Osteoblast (primary cell): ENCODE data around the gene GAL3ST2. TPM values are rescaled to one million over a fixed set of nuclear protein-coding genes. Genes with fewer than 3 reads are reported as not detected.

Source experiments
- DNase-seq: peaks from one replicate; pipeline ENCODE4 v3.0.0; 2011; ENCODE audit warnings: low spot score, mixed read lengths; ENCODE audit not compliant: insufficient read length; ENCODE audit errors: missing footprints
- H2AFZ ChIP-seq: 2 replicates; pipeline ENCODE4 v1.6.0; 2011; ENCODE audit warnings: mild to moderate bottlenecking, low read length
- H3K27ac ChIP-seq: 2 replicates; pipeline ENCODE4 v1.5.1; 2011; ENCODE audit warnings: mild to moderate bottlenecking, low read depth, low read length, moderate library complexity
- H3K27me3 ChIP-seq: 2 replicates; pipeline ENCODE4 v1.6.0; 2012; ENCODE audit warnings: mild to moderate bottlenecking, control low read depth, inconsistent platforms, low read length, moderate library complexity; ENCODE audit not compliant: insufficient read depth
- H3K36me3 ChIP-seq: 2 replicates; pipeline ENCODE4 v1.5.1; 2011; ENCODE audit warnings: mild to moderate bottlenecking, low read length, control low read depth, moderate library complexity; ENCODE audit not compliant: insufficient read depth
- H3K4me1 ChIP-seq: 2 replicates; pipeline ENCODE4 v1.5.1; 2011; ENCODE audit warnings: mild to moderate bottlenecking, low read length, control low read depth, moderate library complexity; ENCODE audit not compliant: insufficient read depth
- H3K4me2 ChIP-seq: 2 replicates; pipeline ENCODE4 v1.6.0; 2011; ENCODE audit warnings: mild to moderate bottlenecking, low read length; ENCODE audit not compliant: insufficient read depth
- H3K4me3 ChIP-seq: fragments of 200-600 bp; sonication (generic); 3 replicates; pipeline ENCODE4 v1.5.1; 2012; ENCODE audit warnings: mild to moderate bottlenecking, low read length, inconsistent platforms; ENCODE audit not compliant: insufficient read depth
- H3K79me2 ChIP-seq: 2 replicates; pipeline ENCODE4 v1.6.0; 2012; ENCODE audit warnings: mild to moderate bottlenecking, low read length, control low read depth, inconsistent platforms; ENCODE audit not compliant: insufficient read depth
- H3K9me3 ChIP-seq: 2 replicates; pipeline ENCODE4 v1.5.1; 2011; ENCODE audit warnings: low read depth, low read length, control low read depth
- H4K20me1 ChIP-seq: 2 replicates; pipeline ENCODE4 v1.6.0; 2012; ENCODE audit warnings: mild to moderate bottlenecking, low read length, control low read depth; ENCODE audit not compliant: insufficient read depth
- total RNA-seq: library from RNA; depleted of rRNA; stranded (reverse); fragments of >200 nt; gene quantifications from 2 replicates; pipeline ENCODE4 v1.2.3, GENCODE V29; 2012
- TF ChIP-seq, protein P1 (sequence below): IDR thresholded peaks from 2 replicates; pipeline ENCODE4 v1.5.1; 2011; ENCODE audit warnings: mild to moderate bottlenecking, low read depth, low read length, moderate library complexity; ENCODE audit errors: extremely low read depth

GAL3ST2 gene
- total RNA-seq, 1 donor: 0.36 TPM

DNA sequence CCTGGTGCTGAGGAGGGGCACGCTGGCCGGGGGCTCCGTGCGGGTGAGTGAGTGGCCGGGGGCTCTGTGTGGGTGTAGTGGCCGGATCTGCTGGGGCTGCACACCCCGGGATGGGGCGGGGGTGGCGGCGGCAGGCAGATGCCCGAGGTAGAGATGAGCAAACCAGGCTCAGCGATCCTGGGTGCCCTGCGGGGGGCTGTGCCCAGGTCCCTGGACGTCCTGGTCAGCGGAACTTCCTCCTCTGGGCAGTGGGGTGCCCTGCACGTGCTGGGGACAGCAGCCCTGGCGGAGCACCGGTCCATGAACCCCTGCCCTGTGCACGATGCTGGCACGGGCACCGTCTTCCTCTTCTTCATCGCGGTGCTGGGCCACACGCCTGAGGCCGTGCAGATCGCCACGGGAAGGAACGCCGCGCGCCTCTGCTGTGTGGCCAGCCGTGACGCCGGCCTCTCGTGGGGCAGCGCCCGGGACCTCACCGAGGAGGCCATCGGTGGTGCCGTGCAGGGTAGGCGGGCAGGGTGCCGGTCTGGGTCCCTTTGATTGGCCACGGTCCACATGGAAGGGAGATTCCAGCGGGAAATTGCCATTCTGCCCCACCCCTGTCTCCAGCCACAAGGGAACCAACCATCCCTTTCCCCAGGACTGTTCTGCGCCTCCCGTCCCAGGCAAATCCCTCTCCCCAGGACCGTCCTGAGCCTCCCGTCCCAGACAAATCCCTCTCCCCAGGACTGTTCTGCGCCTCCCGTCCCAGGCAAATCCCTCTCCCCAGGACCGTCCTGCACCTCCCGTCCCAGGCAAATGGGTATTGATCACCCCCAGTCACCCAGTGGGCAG is 38.2 kb downstream of the GAL3ST2 start:
- H2AFZ ChIP-seq: no peak overlapping the region
- H4K20me1 ChIP-seq: no peaks in the 10 kb centered on the region
- H3K79me2 ChIP-seq: no peaks in the 10 kb centered on the region
- no peaks in the 10 kb centered on the region for H3K27me3 ChIP-seq
- H3K4me1 ChIP-seq: no peaks in the 10 kb centered on the region
- no peak overlapping the region for H3K27ac ChIP-seq
- TF ChIP-seq, protein P1, sequence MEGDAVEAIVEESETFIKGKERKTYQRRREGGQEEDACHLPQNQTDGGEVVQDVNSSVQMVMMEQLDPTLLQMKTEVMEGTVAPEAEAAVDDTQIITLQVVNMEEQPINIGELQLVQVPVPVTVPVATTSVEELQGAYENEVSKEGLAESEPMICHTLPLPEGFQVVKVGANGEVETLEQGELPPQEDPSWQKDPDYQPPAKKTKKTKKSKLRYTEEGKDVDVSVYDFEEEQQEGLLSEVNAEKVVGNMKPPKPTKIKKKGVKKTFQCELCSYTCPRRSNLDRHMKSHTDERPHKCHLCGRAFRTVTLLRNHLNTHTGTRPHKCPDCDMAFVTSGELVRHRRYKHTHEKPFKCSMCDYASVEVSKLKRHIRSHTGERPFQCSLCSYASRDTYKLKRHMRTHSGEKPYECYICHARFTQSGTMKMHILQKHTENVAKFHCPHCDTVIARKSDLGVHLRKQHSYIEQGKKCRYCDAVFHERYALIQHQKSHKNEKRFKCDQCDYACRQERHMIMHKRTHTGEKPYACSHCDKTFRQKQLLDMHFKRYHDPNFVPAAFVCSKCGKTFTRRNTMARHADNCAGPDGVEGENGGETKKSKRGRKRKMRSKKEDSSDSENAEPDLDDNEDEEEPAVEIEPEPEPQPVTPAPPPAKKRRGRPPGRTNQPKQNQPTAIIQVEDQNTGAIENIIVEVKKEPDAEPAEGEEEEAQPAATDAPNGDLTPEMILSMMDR: no peak
- H3K4me2 ChIP-seq: no peak overlapping the region
- no peaks in the 10 kb centered on the region for H3K36me3 ChIP-seq
- H3K4me3 ChIP-seq: no peak overlapping the region
- H3K9me3 ChIP-seq: no peaks in the 10 kb centered on the region
- peak; percentile 81 for DNase-seq

- Histone ChIP-seq H3K79me2 (no peaks in the 10 kb centered on the region), H3K4me3 (no peak overlapping the region)
- TF ChIP-seq, protein P1: no peak
Measured at GRCh38 chr2:241815477-241816430, 39.1 kb downstream of the GAL3ST2 start.

GRCh38 chr2:241816431-241817121 is 40.0 kb downstream of the GAL3ST2 start:
- Histone ChIP-seq H3K4me3 (no peak overlapping the region), H3K36me3 (no peaks in the 10 kb centered on the region), H3K4me1 (no peaks in the 10 kb centered on the region), H3K4me2 (no peak overlapping the region), H3K9me3 (no peaks in the 10 kb centered on the region), H2AFZ (no peak overlapping the region), H3K27me3 (no peaks in the 10 kb centered on the region), H4K20me1 (no peaks in the 10 kb centered on the region), H3K79me2 (no peaks in the 10 kb centered on the region), H3K27ac (no peak overlapping the region)
- TF ChIP-seq, protein P1: no peak
- peak; percentile 88 for DNase-seq

More at GRCh38 chr2:241815477-241816430, 39.1 kb downstream of the GAL3ST2 start:
- Histone ChIP-seq H2AFZ (no peak overlapping the region), H3K27me3 (no peaks in the 10 kb centered on the region), H3K9me3 (no peaks in the 10 kb centered on the region), H3K36me3 (no peaks in the 10 kb centered on the region), H3K4me1 (no peaks in the 10 kb centered on the region), H4K20me1 (no peaks in the 10 kb centered on the region), H3K27ac (no peak overlapping the region), H3K4me2 (no peak overlapping the region)
- DNase-seq: peak; percentile 80
